ENCODE measurements around the gene MAP3K20. TPM values are rescaled to one million over a fixed set of nuclear protein-coding genes. Genes with fewer than 3 reads are reported as not detected.
"Not testable (repeated sequence)": the region's sequence is repeated elsewhere in the genome, so short reads cannot be mapped to it uniquely, and the experiment has no call there.

The MAP3K20 gene
- total RNA-seq, 1 donor from 2014 or later, result 19.1 TPM

- intact Hi-C loops (cut with micrococcal nuclease), result no loop called here
- H3K36me3 Mint-ChIP-seq (ENCODE audit: low read depth), result peaks cover 2% of the 10 kb centered on the region
- peaks cover 7% of the 10 kb centered on the region for H3K4me1 Mint-ChIP-seq
- H3K4me3 Mint-ChIP-seq, result no peak overlapping the region
- no peak for DNase-seq
- H3K9me3 Mint-ChIP-seq, result peaks cover 12% of the 10 kb centered on the region
- H3K27me3 Mint-ChIP-seq, result peaks cover 2% of the 10 kb centered on the region
- no peak overlapping the region for H3K27ac Mint-ChIP-seq
Measured at GRCh38 chr2:173106959-173107628, 31.4 kb downstream of the MAP3K20 start.

GRCh38 chr2:173107629-173108022 is 32.0 kb downstream of the MAP3K20 start:
- intact Hi-C loops (cut with micrococcal nuclease), result no loop called here
- Mint-ChIP-seq H3K36me3 (ENCODE audit: low read depth) (peaks cover 2% of the 10 kb centered on the region), H3K4me1 (peaks cover 3% of the 10 kb centered on the region), H3K9me3 (peaks cover 14% of the 10 kb centered on the region), H3K27ac (no peak overlapping the region), H3K4me3 (no peak overlapping the region), H3K27me3 (peaks cover 2% of the 10 kb centered on the region)
- no peak for DNase-seq

- intact Hi-C loops (cut with micrococcal nuclease), result no loop called here
- no peak for DNase-seq
- Mint-ChIP-seq H3K9me3 (peaks cover 20% of the 10 kb centered on the region), H3K4me3 (no peak overlapping the region), H3K36me3 (ENCODE audit: low read depth) (peaks cover 2% of the 10 kb centered on the region), H3K27ac (no peak overlapping the region), H3K4me1 (peaks cover 5% of the 10 kb centered on the region), H3K27me3 (peaks cover 9% of the 10 kb centered on the region)
Measured at GRCh38 chr2:173109253-173110188, 33.9 kb downstream of the MAP3K20 start.

- Mint-ChIP-seq H3K27ac (no peak overlapping the region), H3K36me3 (ENCODE audit: low read depth) (peaks cover 8% of the 10 kb centered on the region), H3K4me1 (peaks cover 18% of the 10 kb centered on the region), H3K27me3 (peaks cover 9% of the 10 kb centered on the region), H3K4me3 (no peak overlapping the region), H3K9me3 (peaks cover 13% of the 10 kb centered on the region)
- no peak for DNase-seq
- intact Hi-C loops (cut with micrococcal nuclease), result no loop called here
Measured at GRCh38 chr2:173117678-173118077, 42.0 kb downstream of the MAP3K20 start.

GRCh38 chr2:173118395-173118794 is 42.7 kb downstream of the MAP3K20 start:
- Mint-ChIP-seq H3K4me1 (peaks cover 16% of the 10 kb centered on the region), H3K9me3 (peaks cover 16% of the 10 kb centered on the region), H3K36me3 (ENCODE audit: low read depth) (peaks cover 8% of the 10 kb centered on the region), H3K27me3 (peaks cover 3% of the 10 kb centered on the region), H3K27ac (no peak overlapping the region), H3K4me3 (no peak overlapping the region)
- intact Hi-C loops (cut with micrococcal nuclease), result no loop called here
- no peak for DNase-seq

GRCh38 chr2:173119069-173119807 is 43.6 kb downstream of the MAP3K20 start:
- Mint-ChIP-seq H3K9me3 (peaks cover 13% of the 10 kb centered on the region), H3K27me3 (peaks cover 3% of the 10 kb centered on the region), H3K4me3 (no peak overlapping the region), H3K36me3 (ENCODE audit: low read depth) (peaks cover 10% of the 10 kb centered on the region), H3K27ac (peak overlapping the region; percentile 26), H3K4me1 (peaks cover 16% of the 10 kb centered on the region)
- intact Hi-C loops (cut with micrococcal nuclease), result no loop called here
- no peak for DNase-seq

GRCh38 chr2:173119944-173120343 is 44.3 kb downstream of the MAP3K20 start:
- peaks cover 16% of the 10 kb centered on the region for H3K4me1 Mint-ChIP-seq
- intact Hi-C loops (cut with micrococcal nuclease), result no loop called here
- DNase-seq, result no peak
- peaks cover 1% of the 10 kb centered on the region for H3K27me3 Mint-ChIP-seq
- no peak overlapping the region for H3K27ac Mint-ChIP-seq
- H3K36me3 Mint-ChIP-seq (ENCODE audit: low read depth), result peaks cover 6% of the 10 kb centered on the region
- peaks cover 6% of the 10 kb centered on the region for H3K9me3 Mint-ChIP-seq
- no peak overlapping the region for H3K4me3 Mint-ChIP-seq

GRCh38 chr2:173122936-173123335 is 47.3 kb downstream of the MAP3K20 start:
- peaks cover 6% of the 10 kb centered on the region for H3K36me3 Mint-ChIP-seq (ENCODE audit: low read depth)
- no peak overlapping the region for H3K27ac Mint-ChIP-seq
- H3K4me3 Mint-ChIP-seq, result no peak overlapping the region
- no peaks in the 10 kb centered on the region for H3K27me3 Mint-ChIP-seq
- H3K4me1 Mint-ChIP-seq, result peaks cover 15% of the 10 kb centered on the region
- DNase-seq, result no peak
- peaks cover 4% of the 10 kb centered on the region for H3K9me3 Mint-ChIP-seq
- intact Hi-C loops (cut with micrococcal nuclease), result no loop called here

GRCh38 chr2:173124441-173124840 is 48.8 kb downstream of the MAP3K20 start:
- Mint-ChIP-seq H3K4me1 (peaks cover 10% of the 10 kb centered on the region), H3K9me3 (peaks cover 4% of the 10 kb centered on the region), H3K36me3 (ENCODE audit: low read depth) (peaks cover 5% of the 10 kb centered on the region), H3K27me3 (peaks cover 2% of the 10 kb centered on the region), H3K4me3 (no peak overlapping the region), H3K27ac (no peak overlapping the region)
- intact Hi-C loops (cut with micrococcal nuclease), result no loop called here
- no peak for DNase-seq

GRCh38 chr2:173126819-173127218 is 51.2 kb downstream of the MAP3K20 start:
- DNase-seq, result no peak
- intact Hi-C loops (cut with micrococcal nuclease), result no loop called here
- H3K4me1 Mint-ChIP-seq, result peaks cover 10% of the 10 kb centered on the region
- H3K9me3 Mint-ChIP-seq, result peaks cover 4% of the 10 kb centered on the region
- no peak overlapping the region for H3K27ac Mint-ChIP-seq
- peaks cover 12% of the 10 kb centered on the region for H3K27me3 Mint-ChIP-seq
- no peak overlapping the region for H3K4me3 Mint-ChIP-seq
- peaks cover 5% of the 10 kb centered on the region for H3K36me3 Mint-ChIP-seq (ENCODE audit: low read depth)

GRCh38 chr2:173128132-173128531 is 52.5 kb downstream of the MAP3K20 start:
- intact Hi-C loops (cut with micrococcal nuclease); DNase-seq; H3K9me3 Mint-ChIP-seq; H3K4me3 Mint-ChIP-seq; H3K36me3 Mint-ChIP-seq (ENCODE audit: low read depth); H3K27ac Mint-ChIP-seq: not testable (repeated sequence)
- peaks cover 22% of the 10 kb centered on the region for H3K4me1 Mint-ChIP-seq
- H3K27me3 Mint-ChIP-seq, result peaks cover 18% of the 10 kb centered on the region

GRCh38 chr2:173130496-173131465 is 55.1 kb downstream of the MAP3K20 start:
- Mint-ChIP-seq H3K4me1 (peaks cover 40% of the 10 kb centered on the region), H3K27ac (peak overlapping the region; percentile 90), H3K4me3 (no peak overlapping the region), H3K36me3 (ENCODE audit: low read depth) (peaks cover 6% of the 10 kb centered on the region), H3K9me3 (no peaks in the 10 kb centered on the region), H3K27me3 (peaks cover 19% of the 10 kb centered on the region)
- intact Hi-C loops (cut with micrococcal nuclease), result no loop called here
- DNase-seq, result no peak

GRCh38 chr2:173132531-173132930 is 56.9 kb downstream of the MAP3K20 start:
- Mint-ChIP-seq H3K27ac (peak overlapping the region; percentile 90), H3K27me3 (peaks cover 19% of the 10 kb centered on the region), H3K4me3 (no peak overlapping the region), H3K9me3 (no peaks in the 10 kb centered on the region), H3K4me1 (peaks cover 55% of the 10 kb centered on the region), H3K36me3 (ENCODE audit: low read depth) (peaks cover 6% of the 10 kb centered on the region)
- no peak for DNase-seq
- intact Hi-C loops (cut with micrococcal nuclease), result loop anchor here (2.0 kb wide), 1 partner anchor 56 kb away; no protein-coding TSS in a partner anchor

Data from activated CD4-positive, alpha-beta T cell treated with anti-CD3 and anti-CD28 coated beads, Interleukin-2, amount 10 ng/mL, durations not matched to agents 24 days and 14 days (primary cell).